GM12878 (cell line): ENCODE measurements around the gene MEGF11. TPM values are rescaled to one million over a fixed set of nuclear protein-coding genes. Genes with fewer than 3 reads are reported as not detected.

Experiments
- ATAC-seq: fragments of 200-7000 bp; cut with Tn5 transposase; 3 replicates; pipeline ENCODE4 v1.9.1; 2020; ENCODE audit warnings: mild to moderate bottlenecking, moderate library complexity
- BruUV-seq: library from RNA; stranded (reverse); fragments of 400-500 nt; replicated peaks from 2 replicates; lab custom pipeline; 2021; lab: Mats Ljungman, UMichigan
- CTCF ChIA-PET: fragments of 300-600 bp; sonication (Branson Sonifier 250); formaldehyde crosslinking; extraction: SDS; loops from one replicate; lab custom pipeline; 2021; ENCODE audit warnings: inconsistent platforms; lab: Yijun Ruan, JAX
- POLR2A ChIA-PET: fragments of 350-600 bp; formaldehyde crosslinking; extraction: SDS; loops from one replicate; lab custom pipeline; 2021; ENCODE audit warnings: inconsistent platforms; lab: Charles Lee
- RAD21 ChIA-PET: fragments of 300-600 bp; sonication (Branson Sonifier 250); formaldehyde crosslinking; loops from one replicate; lab custom pipeline; 2023; ENCODE audit warnings: antibody characterized with exemption; ENCODE audit not compliant: unreplicated experiment; lab: Charles Lee
- SMC1A ChIA-PET: fragments of 300-600 bp; sonication (Branson Sonifier 250); formaldehyde crosslinking; loops from one replicate; lab custom pipeline; 2023; ENCODE audit not compliant: unreplicated experiment, uncharacterized antibody; lab: Charles Lee
- DNase-seq: peaks from one replicate; pipeline ENCODE4 v3.0.0-alpha.2; 2011; ENCODE audit warnings: low read depth, low spot score
- FAIRE-seq: peaks from 3 replicates; lab custom pipeline; 2011; peaks lifted over from hg19 to GRCh38; lab: Jason Lieb, UNC
- H2AFZ ChIP-seq: 2 replicates; pipeline ENCODE4 v1.6.0; 2011; ENCODE audit warnings: low read depth, low read length, control low read depth; ENCODE audit not compliant: control insufficient read depth
- H3K27ac ChIP-seq: 2 replicates; pipeline ENCODE4 v1.5.1; 2011; ENCODE audit warnings: control low read depth; ENCODE audit not compliant: control insufficient read depth, insufficient read depth
- H3K27me3 ChIP-seq, 2 experiments: replicated peaks in 1 of 2; 2 replicates each; pipeline versions ENCODE4 v1.6.0 to v1.6.1; 2011; ENCODE audit warnings: low read length in 1 of 2; ENCODE audit not compliant: control insufficient read depth in 2 of 2, insufficient read depth in 2 of 2
- H3K36me3 ChIP-seq, 2 experiments: 2 replicates each; pipeline ENCODE4 v1.5.1; 2011; ENCODE audit warnings: low read length in 1 of 2; ENCODE audit not compliant: control insufficient read depth in 2 of 2, insufficient read depth in 2 of 2
- H3K4me1 ChIP-seq: 2 replicates; pipeline ENCODE4 v1.6.1; 2011; ENCODE audit warnings: mild to moderate bottlenecking, low read length, moderate library complexity, mixed read lengths; ENCODE audit not compliant: control insufficient read depth, insufficient read depth
- H3K4me2 ChIP-seq: 2 replicates; pipeline ENCODE4 v1.6.0; 2011; ENCODE audit warnings: control low read depth; ENCODE audit not compliant: control insufficient read depth, insufficient read depth
- H3K4me3 ChIP-seq: fragments of 200-600 bp; sonication (generic); 2 replicates; pipeline ENCODE4 v1.5.1; 2016
- H3K79me2 ChIP-seq: 2 replicates; pipeline ENCODE4 v1.6.0; 2011; ENCODE audit warnings: low read length; ENCODE audit not compliant: control insufficient read depth, insufficient read depth
- H3K9ac ChIP-seq: 2 replicates; pipeline ENCODE4 v1.8.0; 2011; ENCODE audit warnings: low read length, control low read depth, mixed read lengths; ENCODE audit not compliant: control insufficient read depth, insufficient read depth
- H3K9me3 ChIP-seq: replicated peaks from 3 replicates; pipeline ENCODE4 v1.5.1; 2011; ENCODE audit warnings: mild to moderate bottlenecking, low read length; ENCODE audit not compliant: control insufficient read depth, insufficient read depth
- H4K20me1 ChIP-seq: 2 replicates; pipeline ENCODE4 v1.6.0; 2011; ENCODE audit not compliant: control insufficient read depth, insufficient read depth
- ASH2L ChIP-seq: fragments of 300-600, 200-600 bp; sonication (generic); IDR thresholded peaks from 2 replicates; pipeline ENCODE4 v1.6.1; 2017; ENCODE audit warnings: low read depth, mild to moderate bottlenecking, borderline replicate concordance
- CBX5 ChIP-seq: sonication (generic); IDR thresholded peaks from 2 replicates; pipeline ENCODE4 v1.6.1; 2016; ENCODE audit warnings: low read depth, moderate library complexity, mild to moderate bottlenecking, inconsistent platforms
- POLR2A ChIP-seq: IDR thresholded peaks from 2 replicates; pipeline ENCODE4 v1.6.1; 2011; ENCODE audit warnings: low read depth, mild to moderate bottlenecking, low read length
- SIN3A ChIP-seq: IDR thresholded peaks from 2 replicates; pipeline ENCODE4 v1.6.1; 2012; ENCODE audit warnings: low read depth, low read length, improper control_type of control experiment
- TAF1 ChIP-seq: IDR thresholded peaks from 2 replicates; pipeline ENCODE4 v1.6.1; 2011; ENCODE audit warnings: mild to moderate bottlenecking, low read depth, low read length, borderline replicate concordance
- WGBS: methylation state at CpG from one replicate; pipeline ENCODE4 v1.1.6; 2016; ENCODE audit warnings: low lambda C conversion rate; ENCODE audit not compliant: insufficient replicate concordance, insufficient coverage; ENCODE audit errors: missing lambda C conversion rate; 5-methylcytosine and 5-hydroxymethylcytosine counted together
- in situ Hi-C: fragments of 300-500 bp; cut with MboI; formaldehyde crosslinking; loops from 9 replicates; pipeline ENCODE4 v1.14.3; 2018; ENCODE audit warnings: mixed read lengths
- intact Hi-C: fragments of 100-400 bp; cut with micrococcal nuclease; formaldehyde crosslinking; loops from one replicate; pipeline ENCODE4 v1.14.2; 2022; ENCODE audit not compliant: unreplicated experiment
- polyA plus RNA-seq, 11 experiments: library from polyadenylated mRNA; depleted of rRNA in 4 of 11; unstranded in 6 of 11; stranded (reverse) in 5 of 11; fragments of >200 nt; fragmentation: Nextera tagmentation in 4 of 11; fragmentation: Illumina TruSeq in 1 of 11; extraction: Ambion mirVana in 4 of 11; extraction: Trizol in 1 of 11; gene quantifications; 1 replicate in 1 of 11; 2 replicates in 10 of 11; pipeline versions ENCODE4 v1.2.1 to v1.2.3, GENCODE V29; 2011 to 2016; ENCODE audit warnings: inconsistent platforms in 2 of 11, missing spikeins in 2 of 11, low read depth in 1 of 11
- total RNA-seq, 4 experiments: library from RNA; depleted of rRNA in 3 of 4; stranded (reverse); fragments of >200 nt in 3 of 4; fragmentation: Illumina TruSeq in 1 of 4; extraction: Trizol in 1 of 4; gene quantifications; 2 replicates each; pipeline versions ENCODE4 v1.2.1 to v1.2.3, GENCODE V29; 2013 to 2021
- TF ChIP-seq, protein P1 (sequence below): fragments of 450-650 bp; IDR thresholded peaks from 2 replicates; pipeline ENCODE4 v1.6.1; 2017; ENCODE audit warnings: borderline replicate concordance
- TF ChIP-seq, protein P2 (sequence below): IDR thresholded peaks from 2 replicates; pipeline ENCODE4 v1.6.1; 2012; ENCODE audit warnings: improper control_type of control experiment, low read depth, low read length; ENCODE audit not compliant: insufficient replicate concordance

Gene MEGF11
- total and polyA plus RNA-seq, 10 of the 15 experiments (the other 5 are each of a cell fraction or from before 2014, with no cell fraction given): 0.03 to 1.7 (median 0.49) TPM

DNA sequence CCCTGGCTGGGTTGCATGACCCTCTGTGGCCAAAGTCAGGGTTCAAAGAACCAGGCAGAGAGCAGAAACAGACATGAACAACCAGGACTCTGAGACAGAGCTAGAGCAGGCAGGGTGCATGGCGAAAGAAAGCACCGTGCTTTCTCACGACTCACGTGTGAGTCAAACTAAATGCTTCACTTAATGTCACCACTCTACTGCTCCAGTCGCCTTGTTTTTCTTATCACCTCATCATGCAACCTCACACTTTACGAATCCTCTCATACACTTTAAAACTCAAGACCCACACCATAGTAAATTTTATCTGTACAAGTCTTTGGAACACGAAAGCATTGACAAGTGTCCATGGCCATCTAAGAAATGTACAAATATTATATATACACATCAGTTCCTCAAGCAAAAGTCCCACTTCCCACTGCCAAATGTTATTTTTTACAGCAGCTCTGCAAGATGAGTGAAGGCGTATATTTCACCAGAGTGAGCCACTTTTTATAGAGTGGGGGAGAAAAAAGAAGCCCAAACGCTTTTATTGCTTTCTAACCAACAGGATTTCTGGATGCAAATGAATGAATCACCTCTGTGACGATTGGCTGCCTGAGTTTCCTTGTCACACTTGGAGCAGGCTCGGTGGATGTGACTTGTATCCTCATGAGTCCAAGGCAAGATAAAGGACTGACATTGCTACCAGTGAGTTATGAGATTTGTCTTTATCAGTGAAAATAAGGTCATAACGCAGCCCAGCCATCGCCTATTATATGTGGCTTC, 16.0 kb upstream of the MEGF11 start:
- Histone ChIP-seq H3K4me2 (no peak overlapping the region), H3K79me2 (no peaks in the 10 kb centered on the region), H3K27me3 (no peaks in the 10 kb centered on the region), H3K4me1 (no peaks in the 10 kb centered on the region), H3K9me3 (no peaks in the 10 kb centered on the region), H4K20me1 (no peaks in the 10 kb centered on the region), H3K36me3 (no peaks in the 10 kb centered on the region), H3K9ac (no peak overlapping the region), H2AFZ (no peak overlapping the region), H3K27ac (no peak overlapping the region), H3K4me3 (no peak overlapping the region)
- ChIA-PET RAD21 (no interaction called here), SMC1A (interaction anchor here (0.8 kb wide), 1 partner anchor 57 kb away, joined by 3 read pairs; no protein-coding TSS in a partner anchor), CTCF (no interaction called here), POLR2A (no interaction called here)
- FAIRE-seq (no peak), DNase-seq (no peak), ATAC-seq (no peak)
- no TSS peak for BruUV-seq
- in situ Hi-C loops (no loop called here), intact Hi-C loops (no loop called here)
- 34% methylated on average over 13 of the region's 13 CpGs for WGBS
- TF ChIP-seq POLR2A: no peak
- no peak for TF ChIP-seq TAF1
- no peak for TF ChIP-seq ASH2L
- TF ChIP-seq CBX5: no peak
- TF ChIP-seq, protein P1, sequence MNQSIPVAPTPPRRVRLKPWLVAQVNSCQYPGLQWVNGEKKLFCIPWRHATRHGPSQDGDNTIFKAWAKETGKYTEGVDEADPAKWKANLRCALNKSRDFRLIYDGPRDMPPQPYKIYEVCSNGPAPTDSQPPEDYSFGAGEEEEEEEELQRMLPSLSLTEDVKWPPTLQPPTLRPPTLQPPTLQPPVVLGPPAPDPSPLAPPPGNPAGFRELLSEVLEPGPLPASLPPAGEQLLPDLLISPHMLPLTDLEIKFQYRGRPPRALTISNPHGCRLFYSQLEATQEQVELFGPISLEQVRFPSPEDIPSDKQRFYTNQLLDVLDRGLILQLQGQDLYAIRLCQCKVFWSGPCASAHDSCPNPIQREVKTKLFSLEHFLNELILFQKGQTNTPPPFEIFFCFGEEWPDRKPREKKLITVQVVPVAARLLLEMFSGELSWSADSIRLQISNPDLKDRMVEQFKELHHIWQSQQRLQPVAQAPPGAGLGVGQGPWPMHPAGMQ: no peak
- TF ChIP-seq SIN3A: no peak
- TF ChIP-seq, protein P2, sequence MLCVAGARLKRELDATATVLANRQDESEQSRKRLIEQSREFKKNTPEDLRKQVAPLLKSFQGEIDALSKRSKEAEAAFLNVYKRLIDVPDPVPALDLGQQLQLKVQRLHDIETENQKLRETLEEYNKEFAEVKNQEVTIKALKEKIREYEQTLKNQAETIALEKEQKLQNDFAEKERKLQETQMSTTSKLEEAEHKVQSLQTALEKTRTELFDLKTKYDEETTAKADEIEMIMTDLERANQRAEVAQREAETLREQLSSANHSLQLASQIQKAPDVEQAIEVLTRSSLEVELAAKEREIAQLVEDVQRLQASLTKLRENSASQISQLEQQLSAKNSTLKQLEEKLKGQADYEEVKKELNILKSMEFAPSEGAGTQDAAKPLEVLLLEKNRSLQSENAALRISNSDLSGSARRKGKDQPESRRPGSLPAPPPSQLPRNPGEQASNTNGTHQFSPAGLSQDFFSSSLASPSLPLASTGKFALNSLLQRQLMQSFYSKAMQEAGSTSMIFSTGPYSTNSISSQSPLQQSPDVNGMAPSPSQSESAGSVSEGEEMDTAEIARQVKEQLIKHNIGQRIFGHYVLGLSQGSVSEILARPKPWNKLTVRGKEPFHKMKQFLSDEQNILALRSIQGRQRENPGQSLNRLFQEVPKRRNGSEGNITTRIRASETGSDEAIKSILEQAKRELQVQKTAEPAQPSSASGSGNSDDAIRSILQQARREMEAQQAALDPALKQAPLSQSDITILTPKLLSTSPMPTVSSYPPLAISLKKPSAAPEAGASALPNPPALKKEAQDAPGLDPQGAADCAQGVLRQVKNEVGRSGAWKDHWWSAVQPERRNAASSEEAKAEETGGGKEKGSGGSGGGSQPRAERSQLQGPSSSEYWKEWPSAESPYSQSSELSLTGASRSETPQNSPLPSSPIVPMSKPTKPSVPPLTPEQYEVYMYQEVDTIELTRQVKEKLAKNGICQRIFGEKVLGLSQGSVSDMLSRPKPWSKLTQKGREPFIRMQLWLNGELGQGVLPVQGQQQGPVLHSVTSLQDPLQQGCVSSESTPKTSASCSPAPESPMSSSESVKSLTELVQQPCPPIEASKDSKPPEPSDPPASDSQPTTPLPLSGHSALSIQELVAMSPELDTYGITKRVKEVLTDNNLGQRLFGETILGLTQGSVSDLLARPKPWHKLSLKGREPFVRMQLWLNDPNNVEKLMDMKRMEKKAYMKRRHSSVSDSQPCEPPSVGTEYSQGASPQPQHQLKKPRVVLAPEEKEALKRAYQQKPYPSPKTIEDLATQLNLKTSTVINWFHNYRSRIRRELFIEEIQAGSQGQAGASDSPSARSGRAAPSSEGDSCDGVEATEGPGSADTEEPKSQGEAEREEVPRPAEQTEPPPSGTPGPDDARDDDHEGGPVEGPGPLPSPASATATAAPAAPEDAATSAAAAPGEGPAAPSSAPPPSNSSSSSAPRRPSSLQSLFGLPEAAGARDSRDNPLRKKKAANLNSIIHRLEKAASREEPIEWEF: no peak
